OCI-LY3 (cell line): ENCODE measurements around the gene FLNB.

Experiments used
- H2AFZ ChIP-seq: fragments of 200-600, 300-600 bp; shearing (Covaris generic); 2 replicates; pipeline ENCODE4 v1.6.0; 2014; ENCODE audit warnings: antibody characterized with exemption, low read depth, low read length
- H3K27ac ChIP-seq: fragments of 200-600, 300-600 bp; sonication (generic); 2 replicates; pipeline ENCODE4 v1.5.1; 2014; ENCODE audit warnings: mild to moderate bottlenecking, low read length, moderate library complexity, mixed read lengths
- H3K27me3 ChIP-seq: fragments of 200-600, 300-600 bp; sonication (generic); 2 replicates; pipeline ENCODE4 v1.6.1; 2014; ENCODE audit warnings: low read depth, low read length, mixed read lengths
- H3K36me3 ChIP-seq: fragments of 200-600, 300-600 bp; sonication (generic); replicated peaks from 2 replicates; pipeline ENCODE3; 2014; ENCODE audit warnings: low read depth, low read length, mixed read lengths
- H3K4me1 ChIP-seq: fragments of 300-600, 200-600 bp; sonication (generic); 2 replicates; pipeline ENCODE4 v1.6.1; 2014; ENCODE audit warnings: low read length, mixed read lengths
- H3K4me2 ChIP-seq: fragments of 200-600, 300-600 bp; sonication (generic); 2 replicates; pipeline ENCODE4 v1.6.1; 2014; ENCODE audit warnings: low read length, mixed read lengths
- H3K4me3 ChIP-seq: fragments of 300-600, 200-600 bp; sonication (generic); 2 replicates; pipeline ENCODE4 v1.5.1; 2014; ENCODE audit warnings: antibody characterized with exemption, mild to moderate bottlenecking, low read length, moderate library complexity
- H3K79me2 ChIP-seq: fragments of 300-600, 200-600 bp; shearing (Covaris generic); 2 replicates; pipeline ENCODE4 v1.6.1; 2014; ENCODE audit warnings: mild to moderate bottlenecking, low read length, mixed read lengths
- H3K9ac ChIP-seq: fragments of 300-600, 200-600 bp; shearing (Covaris generic); 2 replicates; pipeline ENCODE4 v1.6.0; 2014; ENCODE audit warnings: mild to moderate bottlenecking, low read length, moderate library complexity
- H3K9me3 ChIP-seq: fragments of 200-600, 300-600 bp; shearing (Covaris generic); 2 replicates; pipeline ENCODE4 v1.6.1; 2014; ENCODE audit warnings: low read length, mixed read lengths; ENCODE audit not compliant: insufficient read depth
- H4K20me1 ChIP-seq: fragments of 200-600, 300-600 bp; sonication (generic); 2 replicates; pipeline ENCODE4 v1.6.1; 2016; ENCODE audit warnings: low read length, mixed read lengths; ENCODE audit not compliant: insufficient read depth
- CTCF ChIP-seq: fragments of 200-600, 300-600 bp; sonication (generic); IDR thresholded peaks from 2 replicates; pipeline ENCODE4 v1.5.1; 2014; ENCODE audit warnings: antibody characterized with exemption, low read length, low read depth
- EZH2phosphoT487 ChIP-seq: fragments of 200-600 bp; shearing (Covaris generic); IDR thresholded peaks from 2 replicates; pipeline ENCODE4 v1.6.1; 2018; ENCODE audit warnings: antibody characterized with exemption, mixed run types, low read depth

Gene FLNB

GRCh38 chr3:58013973-58014649 is 5.9 kb downstream of the FLNB start:
- no peak for TF ChIP-seq EZH2phosphoT487
- TF ChIP-seq CTCF: no peak

GRCh38 chr3:58015520-58015915 is 7.3 kb downstream of the FLNB start:
- Histone ChIP-seq H3K9me3 (no peaks in the 10 kb centered on the region), H3K79me2 (peaks cover 14% of the 10 kb centered on the region), H3K4me2 (no peak overlapping the region), H3K36me3 (no peaks in the 10 kb centered on the region), H3K9ac (no peak overlapping the region), H3K27ac (no peak overlapping the region), H3K27me3 (no peaks in the 10 kb centered on the region), H3K4me3 (no peak overlapping the region), H2AFZ (no peak overlapping the region), H4K20me1 (no peaks in the 10 kb centered on the region; the same call in 1 of the 2 replicates), H3K4me1 (peaks cover 5% of the 10 kb centered on the region)
- no peak for TF ChIP-seq EZH2phosphoT487
- TF ChIP-seq CTCF: no peak

More at GRCh38 chr3:58013973-58014649, 5.9 kb downstream of the FLNB start:
- Histone ChIP-seq H3K36me3 (no peaks in the 10 kb centered on the region), H3K9me3 (no peaks in the 10 kb centered on the region), H3K27me3 (no peaks in the 10 kb centered on the region), H3K4me1 (peaks cover 7% of the 10 kb centered on the region), H3K4me3 (no peak overlapping the region), H4K20me1 (no peaks in the 10 kb centered on the region; the same call in 1 of the 2 replicates), H3K79me2 (peaks cover 22% of the 10 kb centered on the region), H3K27ac (no peak overlapping the region), H2AFZ (no peak overlapping the region), H3K4me2 (no peak overlapping the region), H3K9ac (no peak overlapping the region)

- Histone ChIP-seq H4K20me1 (peaks cover 3% of the 10 kb centered on the region; the same call in 1 of the 2 replicates), H3K4me2 (no peak overlapping the region), H3K4me3 (no peak overlapping the region), H3K4me1 (peaks cover 5% of the 10 kb centered on the region), H3K27me3 (no peaks in the 10 kb centered on the region), H3K79me2 (peaks cover 11% of the 10 kb centered on the region), H3K9ac (no peak overlapping the region), H3K27ac (no peak overlapping the region), H2AFZ (no peak overlapping the region), H3K9me3 (no peaks in the 10 kb centered on the region), H3K36me3 (no peaks in the 10 kb centered on the region)
- TF ChIP-seq CTCF: no peak
- no peak for TF ChIP-seq EZH2phosphoT487
These were observed 8.5 kb downstream of the FLNB start for GRCh38 chr3:58016710-58017109.

GRCh38 chr3:58018892-58019742 is 10.9 kb downstream of the FLNB start:
- Histone ChIP-seq H3K4me1 (peaks cover 5% of the 10 kb centered on the region), H3K4me3 (no peak overlapping the region), H3K9ac (no peak overlapping the region), H3K27me3 (no peaks in the 10 kb centered on the region), H2AFZ (no peak overlapping the region), H3K9me3 (no peaks in the 10 kb centered on the region), H3K4me2 (no peak overlapping the region), H3K27ac (no peak overlapping the region), H4K20me1 (peaks cover 7% of the 10 kb centered on the region; the same call in 1 of the 2 replicates), H3K79me2 (peaks cover 3% of the 10 kb centered on the region), H3K36me3 (no peaks in the 10 kb centered on the region)
- TF ChIP-seq CTCF: no peak
- TF ChIP-seq EZH2phosphoT487: no peak
